HEK293 (cell line): ENCODE measurements around the gene EFCC1.

Experiments used
- CTCF ChIP-seq: fragments of 450-650 bp; formaldehyde crosslinking; IDR thresholded peaks from 2 replicates; pipeline ENCODE4 v1.5.1; 2016; ENCODE audit warnings: missing biosample characterization, missing genetic modification characterization
- ELK4 ChIP-seq: IDR thresholded peaks from 2 replicates; pipeline ENCODE4 v1.6.1; 2011; ENCODE audit warnings: mild to moderate bottlenecking, low read depth, low read length, borderline replicate concordance
- KLF9 ChIP-seq: fragments of 450-650 bp; formaldehyde crosslinking; IDR thresholded peaks from 2 replicates; pipeline ENCODE4 v1.5.1; 2016; ENCODE audit warnings: missing biosample characterization, missing genetic modification characterization, low read depth
- TRIM28 ChIP-seq: IDR thresholded peaks from 2 replicates; pipeline ENCODE4 v1.6.1; 2011; ENCODE audit warnings: low read length, control low read depth, borderline replicate concordance
- ZBTB21 ChIP-seq: fragments of 450-650 bp; formaldehyde crosslinking; IDR thresholded peaks from 2 replicates; pipeline ENCODE4 v1.5.1; 2017; ENCODE audit warnings: missing biosample characterization, missing genetic modification characterization
- ZNF114 ChIP-seq: fragments of 450-650 bp; formaldehyde crosslinking; IDR thresholded peaks from 2 replicates; pipeline ENCODE4 v1.5.0; 2017; ENCODE audit warnings: missing biosample characterization, missing genetic modification characterization
- ZNF394 ChIP-seq: fragments of 450-650 bp; formaldehyde crosslinking; IDR thresholded peaks from 2 replicates; pipeline ENCODE4 v1.5.1; 2016; ENCODE audit warnings: missing biosample characterization, missing genetic modification characterization, mild to moderate bottlenecking, moderate library complexity, borderline replicate concordance
- ZNF544 ChIP-seq: fragments of 450-650 bp; formaldehyde crosslinking; IDR thresholded peaks from 2 replicates; pipeline ENCODE4 v1.5.0; 2017; ENCODE audit warnings: missing biosample characterization, missing genetic modification characterization
- ZNF785 ChIP-seq: fragments of 450-650 bp; formaldehyde crosslinking; IDR thresholded peaks from 2 replicates; pipeline ENCODE4 v1.5.1; 2016; ENCODE audit warnings: missing biosample characterization, missing genetic modification characterization

GRCh38 chr3:129085165-129085715 lies 84.1 kb downstream of the EFCC1 start:
- TF ChIP-seq ELK4 (no peak), TRIM28 (no peak), ZNF544 (tag by site-specific recombination) (no peak), ZNF394 (no peak), ZBTB21 (no peak), CTCF (tag by site-specific recombination) (no peak), KLF9 (no peak), ZNF114 (no peak), ZNF785 (tag by site-specific recombination) (no peak)
